ENCODE measurements around the gene COL4A2. TPM values are rescaled to one million over a fixed set of nuclear protein-coding genes. Genes with fewer than 3 reads are reported as not detected.
"Not testable (repeated sequence)": the region's sequence is repeated elsewhere in the genome, so short reads cannot be mapped to it uniquely, and the experiment has no call there.

The COL4A2 gene
- total RNA-seq, 4 donors from 2014 or later = 56.6 to 139 (median 89.1) TPM

DNA sequence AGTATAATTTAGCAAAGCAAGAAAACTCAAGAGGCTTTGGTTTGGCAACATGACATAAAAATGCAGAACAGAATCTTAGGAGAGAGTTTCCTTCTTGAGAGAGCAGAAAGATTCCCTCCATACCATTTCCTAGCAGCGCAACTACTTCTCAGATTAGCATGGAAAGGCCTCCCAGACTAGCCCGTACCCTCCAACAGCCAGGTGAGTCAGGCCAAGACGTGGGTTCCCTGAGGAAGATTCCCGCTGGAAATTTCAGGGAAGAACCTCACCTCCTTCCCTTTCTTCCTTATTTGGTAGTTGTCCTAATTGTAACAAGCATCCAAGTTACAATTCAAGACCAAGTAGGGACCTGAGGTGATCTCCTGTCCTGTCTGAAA lies 12.3 kb downstream of the COL4A2 start:
- peaks cover 0 to 8% (median 0%) of the 10 kb centered on the region in 3 donors for H3K36me3 ChIP-seq
- TF ChIP-seq, protein P1, sequence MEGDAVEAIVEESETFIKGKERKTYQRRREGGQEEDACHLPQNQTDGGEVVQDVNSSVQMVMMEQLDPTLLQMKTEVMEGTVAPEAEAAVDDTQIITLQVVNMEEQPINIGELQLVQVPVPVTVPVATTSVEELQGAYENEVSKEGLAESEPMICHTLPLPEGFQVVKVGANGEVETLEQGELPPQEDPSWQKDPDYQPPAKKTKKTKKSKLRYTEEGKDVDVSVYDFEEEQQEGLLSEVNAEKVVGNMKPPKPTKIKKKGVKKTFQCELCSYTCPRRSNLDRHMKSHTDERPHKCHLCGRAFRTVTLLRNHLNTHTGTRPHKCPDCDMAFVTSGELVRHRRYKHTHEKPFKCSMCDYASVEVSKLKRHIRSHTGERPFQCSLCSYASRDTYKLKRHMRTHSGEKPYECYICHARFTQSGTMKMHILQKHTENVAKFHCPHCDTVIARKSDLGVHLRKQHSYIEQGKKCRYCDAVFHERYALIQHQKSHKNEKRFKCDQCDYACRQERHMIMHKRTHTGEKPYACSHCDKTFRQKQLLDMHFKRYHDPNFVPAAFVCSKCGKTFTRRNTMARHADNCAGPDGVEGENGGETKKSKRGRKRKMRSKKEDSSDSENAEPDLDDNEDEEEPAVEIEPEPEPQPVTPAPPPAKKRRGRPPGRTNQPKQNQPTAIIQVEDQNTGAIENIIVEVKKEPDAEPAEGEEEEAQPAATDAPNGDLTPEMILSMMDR (IDR thresholded peaks at IDR 0.05) = no peak
- no peak for TF ChIP-seq POLR2A (IDR thresholded peaks at IDR 0.05)
- no peak for DNase-seq
- H3K27me3 ChIP-seq = no peaks in the 10 kb centered on the region
- no peaks in the 10 kb centered on the region for H3K4me1 ChIP-seq
- no peaks in the 10 kb centered on the region for H3K9me3 ChIP-seq
- H3K27ac ChIP-seq = peak overlapping the region in 1 of 4 donors; percentile 44
- H3K4me3 ChIP-seq = no peak overlapping the region

DNA sequence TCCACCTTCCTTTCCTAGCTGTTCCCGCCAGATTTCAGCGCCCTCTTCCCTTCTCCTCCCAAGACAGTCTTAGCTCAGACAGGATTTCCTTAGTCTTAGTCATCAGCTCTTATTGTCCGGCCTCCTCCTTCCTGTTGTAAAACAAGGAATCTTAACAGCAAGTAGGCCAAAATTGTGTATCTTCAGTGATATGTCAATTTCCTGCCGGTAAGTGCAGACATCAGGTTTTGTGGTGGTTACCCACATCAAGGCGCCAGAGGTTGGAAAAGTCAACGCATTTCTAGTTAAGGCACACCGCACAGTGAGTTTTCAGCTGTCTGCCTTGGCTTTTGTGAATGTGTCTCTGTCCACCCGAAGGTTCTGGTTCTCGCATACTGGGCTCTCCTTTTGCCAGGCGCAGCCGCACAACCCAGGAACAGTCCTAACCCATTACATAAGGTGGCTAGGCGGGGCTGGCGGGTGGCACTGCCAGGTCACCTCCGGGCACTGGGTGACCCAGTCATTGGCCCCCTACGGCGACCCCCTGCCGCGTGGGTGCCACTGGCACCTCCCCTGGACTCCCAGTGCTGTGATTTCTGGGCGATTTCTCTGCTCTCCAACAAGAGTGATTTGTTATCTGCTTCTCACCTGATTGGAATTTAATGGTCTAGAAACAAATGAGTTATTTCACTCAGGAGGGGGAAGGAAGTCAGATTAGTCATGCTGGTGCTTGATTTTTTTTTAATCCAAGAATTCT lies 12.9 kb downstream of the COL4A2 start:
- Histone ChIP-seq H3K4me3 (no peak overlapping the region), H3K27ac (peak overlapping the region in 2 of 4 donors; percentile 44 to 50), H3K36me3 (peaks cover 0 to 8% (median 0%) of the 10 kb centered on the region in 3 donors), H3K27me3 (no peaks in the 10 kb centered on the region), H3K9me3 (no peaks in the 10 kb centered on the region), H3K4me1 (no peaks in the 10 kb centered on the region)
- no peak for DNase-seq
- TF ChIP-seq, protein P1 (IDR thresholded peaks at IDR 0.05) = no peak
- no peak for TF ChIP-seq POLR2A (IDR thresholded peaks at IDR 0.05)

DNA sequence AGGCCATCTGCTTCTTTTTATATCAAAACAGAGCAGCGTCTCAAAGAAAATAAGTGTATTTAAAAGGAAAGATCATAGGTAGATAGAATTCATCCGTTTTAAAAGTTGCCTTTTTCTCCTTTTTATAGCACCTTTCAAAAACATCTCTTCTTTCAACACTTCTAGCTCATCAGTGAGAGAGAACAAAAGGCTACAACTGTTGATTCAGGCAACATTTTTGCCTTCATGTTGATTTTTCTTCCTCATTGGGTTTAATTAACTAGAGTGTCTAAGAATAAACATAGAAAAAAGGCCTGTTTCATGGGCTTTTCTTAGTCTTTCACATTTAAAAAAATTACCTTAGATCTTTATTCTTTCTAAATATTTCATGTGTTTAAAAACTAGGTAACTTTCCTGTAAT lies 13.6 kb downstream of the COL4A2 start:
- Histone ChIP-seq H3K4me3 (no peak overlapping the region), H3K36me3 (peaks cover 0 to 8% (median 0%) of the 10 kb centered on the region in 3 donors), H3K4me1 (no peaks in the 10 kb centered on the region), H3K27ac (no peak overlapping the region), H3K9me3 (no peaks in the 10 kb centered on the region), H3K27me3 (no peaks in the 10 kb centered on the region)
- TF ChIP-seq POLR2A (IDR thresholded peaks at IDR 0.05) = no peak
- TF ChIP-seq, protein P1 (IDR thresholded peaks at IDR 0.05) = no peak
- no peak for DNase-seq

- not testable (repeated sequence) for H3K9me3 ChIP-seq, H3K4me1 ChIP-seq, H3K36me3 ChIP-seq, H3K27me3 ChIP-seq, H3K4me3 ChIP-seq, DNase-seq
- H3K27ac ChIP-seq = peak overlapping the region in 1 of 4 donors; percentile 57
Measured at GRCh38 chr13:110321573-110321972, 14.5 kb downstream of the COL4A2 start.

GRCh38 chr13:110322126-110322827 lies 15.2 kb downstream of the COL4A2 start:
- no peak overlapping the region for H3K4me3 ChIP-seq
- H3K4me1 ChIP-seq = peaks cover 0 to 9% (median 0%) of the 10 kb centered on the region in 4 donors
- no peaks in the 10 kb centered on the region for H3K9me3 ChIP-seq
- H3K36me3 ChIP-seq = no peaks in the 10 kb centered on the region
- TF ChIP-seq, protein P1 (IDR thresholded peaks at IDR 0.05) = no peak
- TF ChIP-seq POLR2A (IDR thresholded peaks at IDR 0.05) = no peak
- DNase-seq = no peak
- H3K27me3 ChIP-seq = no peaks in the 10 kb centered on the region
- peak overlapping the region in 2 of 4 donors; percentile 25 to 57 for H3K27ac ChIP-seq

GRCh38 chr13:110322828-110323171 lies 15.7 kb downstream of the COL4A2 start:
- peaks cover 0 to 9% (median 0%) of the 10 kb centered on the region in 4 donors for H3K4me1 ChIP-seq

More at GRCh38 chr13:110322828-110323171, 15.7 kb downstream of the COL4A2 start:
- Histone ChIP-seq H3K4me3 (no peak overlapping the region), H3K27me3 (no peaks in the 10 kb centered on the region), H3K36me3 (no peaks in the 10 kb centered on the region), H3K9me3 (no peaks in the 10 kb centered on the region), H3K27ac (peak overlapping the region in 2 of 4 donors; percentile 25 to 28)
- DNase-seq = no peak
- TF ChIP-seq, protein P1 (IDR thresholded peaks at IDR 0.05) = no peak
- TF ChIP-seq POLR2A (IDR thresholded peaks at IDR 0.05) = no peak
